Keratinocyte (primary cell): ENCODE measurements around the gene UQCC3. TPM values are rescaled to one million over a fixed set of nuclear protein-coding genes. Genes with fewer than 3 reads are reported as not detected.

Source experiments
- DNase-seq: peaks from one replicate; pipeline ENCODE4 v3.0.0-alpha.2; 2011; ENCODE audit warnings: low read depth, missing footprints, low spot score
- FAIRE-seq: peaks from 2 replicates; lab custom pipeline; 2011; peaks lifted over from hg19 to GRCh38; lab: Jason Lieb, UNC
- H2AFZ ChIP-seq: 2 replicates; pipeline ENCODE4 v1.6.0; 2012; ENCODE audit warnings: low read length, control low read depth, inconsistent platforms; ENCODE audit not compliant: control insufficient read depth
- H3K27ac ChIP-seq: 2 replicates; pipeline ENCODE4 v1.5.1; 2011; ENCODE audit warnings: low read length; ENCODE audit not compliant: control insufficient read depth, insufficient read depth
- H3K27me3 ChIP-seq: 3 replicates; pipeline ENCODE4 v1.6.0; 2011; ENCODE audit warnings: low read length; ENCODE audit not compliant: control insufficient read depth, insufficient read depth; ENCODE audit errors: extremely low read depth
- H3K36me3 ChIP-seq, 2 experiments: 2 replicates in 1 of 2; 3 replicates in 1 of 2; pipeline ENCODE4 v1.5.1; 2011; ENCODE audit warnings: low read length in 2 of 2, mild to moderate bottlenecking in 1 of 2; ENCODE audit not compliant: control insufficient read depth in 2 of 2, insufficient read depth in 2 of 2; ENCODE audit errors: extremely low read depth in 1 of 2
- H3K4me1 ChIP-seq: 3 replicates; pipeline ENCODE4 v1.5.1; 2011; ENCODE audit warnings: low read length; ENCODE audit not compliant: control insufficient read depth, insufficient read depth; ENCODE audit errors: extremely low read depth
- H3K4me2 ChIP-seq: 3 replicates; pipeline ENCODE4 v1.6.0; 2011; ENCODE audit warnings: low read depth, low read length; ENCODE audit not compliant: control insufficient read depth, insufficient read depth; ENCODE audit errors: extremely low read depth
- H3K4me3 ChIP-seq, 3 experiments: fragments of 200-600 bp in 1 of 3; sonication (generic) in 1 of 3; 2 replicates in 2 of 3; 3 replicates in 1 of 3; pipeline ENCODE4 v1.5.1; 2011 to 2016; ENCODE audit warnings: low read length in 3 of 3, mild to moderate bottlenecking in 3 of 3, control low read depth in 2 of 3, inconsistent platforms in 1 of 3, low read depth in 1 of 3, mixed read lengths in 1 of 3, mixed run types in 1 of 3, moderate library complexity in 1 of 3; ENCODE audit not compliant: control insufficient read depth in 2 of 3, insufficient read depth in 2 of 3; ENCODE audit errors: extremely low read depth in 1 of 3
- H3K79me2 ChIP-seq: 2 replicates; pipeline ENCODE4 v1.6.0; 2012; ENCODE audit warnings: low read length; ENCODE audit not compliant: control insufficient read depth, insufficient read depth
- H3K9ac ChIP-seq: 3 replicates; pipeline ENCODE4 v1.6.0; 2011; ENCODE audit warnings: low read length; ENCODE audit not compliant: control insufficient read depth, insufficient read depth; ENCODE audit errors: extremely low read depth
- H3K9me1 ChIP-seq: 3 replicates; pipeline ENCODE4 v1.6.0; 2011; ENCODE audit warnings: low read length; ENCODE audit not compliant: control insufficient read depth, insufficient read depth; ENCODE audit errors: extremely low read depth
- H3K9me3 ChIP-seq: 2 replicates; pipeline ENCODE4 v1.5.1; 2012; ENCODE audit warnings: low read depth, low read length; ENCODE audit not compliant: control insufficient read depth
- H4K20me1 ChIP-seq: 3 replicates; pipeline ENCODE4 v1.6.0; 2011; ENCODE audit warnings: low read length; ENCODE audit not compliant: control insufficient read depth, insufficient read depth; ENCODE audit errors: extremely low read depth
- EZH2 ChIP-seq: IDR thresholded peaks from one replicate; pipeline ENCODE4 v1.6.1; 2012; ENCODE audit warnings: inconsistent platforms, mild to moderate bottlenecking, low read length, moderate library complexity
- dilution Hi-C: fragments of 300-500 bp; cut with MboI; formaldehyde crosslinking; loops from one replicate; pipeline ENCODE4 v1.7.0; 2020; ENCODE audit warnings: low sequenced_read_pairs; ENCODE audit not compliant: extremely low pct_ligation_motif_present
- polyA plus RNA-seq, 5 experiments: library from polyadenylated mRNA; depleted of rRNA in 3 of 5; stranded (reverse) in 3 of 5; stranded (forward) in 1 of 5; unstranded in 1 of 5; fragments of >200 nt; gene quantifications; 1 replicate in 1 of 5; 2 replicates in 3 of 5; 3 replicates in 1 of 5; pipeline versions ENCODE4 v1.2.1 to v1.2.3, GENCODE V29; 2011 to 2012; ENCODE audit warnings: missing spikeins in 2 of 5, low read depth in 1 of 5, low replicate concordance in 1 of 5
- TF ChIP-seq, protein P1 (sequence below), 3 experiments: IDR thresholded peaks in 1 of 3; conservative IDR thresholded peaks in 1 of 3; optimal IDR thresholded peaks in 1 of 3; 2 replicates in 2 of 3; 3 replicates in 1 of 3; pipeline versions ENCODE3 to v1.5.1; 2011; ENCODE audit warnings: low read length in 3 of 3, mild to moderate bottlenecking in 3 of 3, moderate library complexity in 2 of 3, control low read depth in 1 of 3, inconsistent platforms in 1 of 3; ENCODE audit not compliant: insufficient read depth in 2 of 3; ENCODE audit errors: extremely low read depth in 1 of 3

Gene UQCC3
- polyA plus RNA-seq, 1 donor (not counting 4 experiments of a cell fraction or from before 2014, with no cell fraction given): 8.6 TPM

DNA sequence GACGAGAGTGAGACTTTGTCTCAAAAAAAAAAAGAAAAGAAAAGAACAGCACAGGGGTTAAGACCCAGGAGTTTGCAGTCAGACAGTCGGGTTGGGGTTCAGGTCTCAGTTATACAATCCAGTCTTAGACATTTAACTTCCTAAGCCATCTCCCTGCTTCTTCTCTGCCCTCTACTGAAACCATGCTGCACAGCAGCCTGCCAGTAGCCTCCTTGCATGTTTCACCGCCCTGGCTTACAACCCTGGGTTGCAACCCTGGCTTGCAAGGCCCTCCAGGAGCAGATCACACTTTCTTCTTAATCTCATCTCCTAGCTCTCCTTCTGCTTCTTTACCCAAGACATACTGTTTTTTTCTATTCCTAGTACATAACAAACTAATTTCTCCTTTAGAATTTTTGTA lies 43.8 kb upstream of the UQCC3 start:
- no peak for TF ChIP-seq EZH2
- TF ChIP-seq, protein P1, sequence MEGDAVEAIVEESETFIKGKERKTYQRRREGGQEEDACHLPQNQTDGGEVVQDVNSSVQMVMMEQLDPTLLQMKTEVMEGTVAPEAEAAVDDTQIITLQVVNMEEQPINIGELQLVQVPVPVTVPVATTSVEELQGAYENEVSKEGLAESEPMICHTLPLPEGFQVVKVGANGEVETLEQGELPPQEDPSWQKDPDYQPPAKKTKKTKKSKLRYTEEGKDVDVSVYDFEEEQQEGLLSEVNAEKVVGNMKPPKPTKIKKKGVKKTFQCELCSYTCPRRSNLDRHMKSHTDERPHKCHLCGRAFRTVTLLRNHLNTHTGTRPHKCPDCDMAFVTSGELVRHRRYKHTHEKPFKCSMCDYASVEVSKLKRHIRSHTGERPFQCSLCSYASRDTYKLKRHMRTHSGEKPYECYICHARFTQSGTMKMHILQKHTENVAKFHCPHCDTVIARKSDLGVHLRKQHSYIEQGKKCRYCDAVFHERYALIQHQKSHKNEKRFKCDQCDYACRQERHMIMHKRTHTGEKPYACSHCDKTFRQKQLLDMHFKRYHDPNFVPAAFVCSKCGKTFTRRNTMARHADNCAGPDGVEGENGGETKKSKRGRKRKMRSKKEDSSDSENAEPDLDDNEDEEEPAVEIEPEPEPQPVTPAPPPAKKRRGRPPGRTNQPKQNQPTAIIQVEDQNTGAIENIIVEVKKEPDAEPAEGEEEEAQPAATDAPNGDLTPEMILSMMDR (optimal IDR thresholded peaks at IDR 0.05 in 1 of 3, IDR thresholded peaks at IDR 0.05 in 1 of 3, conservative IDR thresholded peaks at IDR 0.05 in 1 of 3; ENCODE audit: extremely low read depth in 1 of 3, insufficient read depth in 2 of 3, low read length in 3 of 3): peak in 2 of 3 experiments; percentile 25 to 40
- H3K4me2 ChIP-seq: no peak overlapping the region
- no peak overlapping the region for H3K27ac ChIP-seq
- no peak for DNase-seq
- no peak overlapping the region for H3K9ac ChIP-seq
- no peaks in the 10 kb centered on the region for H3K9me3 ChIP-seq
- dilution Hi-C loops: no loop called here
- H3K27me3 ChIP-seq: no peaks in the 10 kb centered on the region
- peaks cover 3% of the 10 kb centered on the region for H4K20me1 ChIP-seq
- FAIRE-seq: no peak
- no peak overlapping the region for H2AFZ ChIP-seq
- no peak overlapping the region for H3K4me3 ChIP-seq
- peaks cover 1% of the 10 kb centered on the region for H3K79me2 ChIP-seq
- peaks cover 48 to 69% of the 10 kb centered on the region in 2 experiments for H3K36me3 ChIP-seq
- no peaks in the 10 kb centered on the region for H3K4me1 ChIP-seq
- H3K9me1 ChIP-seq: no peaks in the 10 kb centered on the region

DNA sequence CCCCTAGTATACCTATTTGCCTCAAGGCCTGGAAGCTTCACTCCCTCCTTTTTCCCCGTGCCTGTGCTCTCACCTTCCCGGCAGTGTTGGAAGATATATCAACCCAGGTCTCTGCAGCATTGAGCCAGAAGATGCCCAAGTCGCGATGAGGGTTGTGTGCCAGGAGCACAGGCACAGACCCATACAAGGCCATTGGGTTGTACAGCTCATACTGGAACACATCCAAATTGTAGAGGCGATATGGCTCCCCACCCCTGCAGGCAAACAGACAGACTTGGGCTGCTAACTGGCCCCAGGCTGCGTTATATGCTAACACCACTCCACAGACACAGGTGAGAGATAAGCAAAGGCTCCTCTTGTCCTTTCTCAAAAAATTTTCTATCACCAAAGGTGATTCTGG lies 39.0 kb upstream of the UQCC3 start:
- Histone ChIP-seq H3K4me3 (no peak overlapping the region), H3K9me3 (no peaks in the 10 kb centered on the region), H3K36me3 (peaks cover 47 to 71% of the 10 kb centered on the region in 2 experiments), H3K4me2 (no peak overlapping the region), H3K9me1 (no peaks in the 10 kb centered on the region), H2AFZ (no peak overlapping the region), H3K4me1 (no peaks in the 10 kb centered on the region), H3K9ac (no peak overlapping the region), H3K27me3 (no peaks in the 10 kb centered on the region), H3K27ac (no peak overlapping the region), H4K20me1 (peaks cover 3% of the 10 kb centered on the region), H3K79me2 (peaks cover 1% of the 10 kb centered on the region)
- TF ChIP-seq, protein P1 (optimal IDR thresholded peaks at IDR 0.05 in 1 of 3, IDR thresholded peaks at IDR 0.05 in 1 of 3, conservative IDR thresholded peaks at IDR 0.05 in 1 of 3; ENCODE audit: extremely low read depth in 1 of 3, insufficient read depth in 2 of 3, low read length in 3 of 3): no peak
- no peak for TF ChIP-seq EZH2
- DNase-seq (no peak), FAIRE-seq (no peak)
- dilution Hi-C loops: no loop called here
